Measurements from ENCODE around the gene EDC4. TPM values are rescaled to one million over a fixed set of nuclear protein-coding genes. Genes with fewer than 3 reads are reported as not detected.

The EDC4 gene
- total and polyA plus RNA-seq, 9 of the 15 experiments (the other 6 are each of a cell fraction or from before 2014, with no cell fraction given), result 1.1 to 131 (median 74.0) TPM

- TF ChIP-seq ZNF143 (CRISPR knock-in tag; IDR thresholded peaks at IDR 0.05), result no peak
- peak; percentile 56; the same call in 1 of the 2 replicates for TF ChIP-seq HMGXB4 (CRISPR knock-in tag; IDR thresholded peaks at IDR 0.05)
- no peak for TF ChIP-seq KDM2B (CRISPR knock-in tag; IDR thresholded peaks at IDR 0.05)
- no peak for TF ChIP-seq ZNF398 (CRISPR knock-in tag; IDR thresholded peaks at IDR 0.05)
- no peak for TF ChIP-seq E2F5 (CRISPR knock-in tag; IDR thresholded peaks at IDR 0.05)
- no peak for TF ChIP-seq RBM39 (optimal IDR thresholded peaks at IDR 0.05; ENCODE audit: low read depth, low read length)
- no peak for TF ChIP-seq JUNB (CRISPR knock-in tag; conservative IDR thresholded peaks at IDR 0.05)
- TF ChIP-seq NFIX (CRISPR knock-in tag; IDR thresholded peaks at IDR 0.05; ENCODE audit: low read depth), result no peak
- TF ChIP-seq CCNT2 (IDR thresholded peaks at IDR 0.05; ENCODE audit: borderline replicate concordance, extremely low read depth, insufficient read length, low read depth, low read length), result peak; percentile 50
- no peak for TF ChIP-seq ZNF408 (CRISPR knock-in tag; IDR thresholded peaks at IDR 0.05; ENCODE audit: low read depth)
- no peak for TF ChIP-seq NCOA1 (IDR thresholded peaks at IDR 0.05; ENCODE audit: low read depth)
- no peak for TF ChIP-seq BCLAF1 (IDR thresholded peaks at IDR 0.05; ENCODE audit: borderline replicate concordance in 1 of 2, control insufficient read depth in 1 of 2, low read depth in 2 of 2, low read length in 1 of 2)
- no peak for TF ChIP-seq SMC3 (conservative IDR thresholded peaks at IDR 0.05; ENCODE audit: insufficient read depth, low read depth, low read length)
- TF ChIP-seq MEF2A (IDR thresholded peaks at IDR 0.05; ENCODE audit: control insufficient read depth, low read depth, low read length), result no peak
- TF ChIP-seq MNT (conservative IDR thresholded peaks at IDR 0.05), result peak in 1 of 2 experiments; percentile 19; a peak in 1 of 4 replicates
Measured at GRCh38 chr16:67892899-67893742, 20.3 kb downstream of the EDC4 start, which contains the start of gene PSKH1 (continued).
